Hepatocyte (in vitro differentiated cells): Measurements from ENCODE around the gene EIF4EBP3. TPM values are rescaled to one million over a fixed set of nuclear protein-coding genes. Genes with fewer than 3 reads are reported as not detected.

Experiments used
- DNase-seq: peaks from one replicate; pipeline ENCODE4 v3.0.0-alpha.2; 2016; ENCODE audit warnings: low spot score
- H2AFZ ChIP-seq: fragments of 200-600 bp; sonication (generic); 2 replicates; pipeline ENCODE4 v1.6.0; 2016; ENCODE audit warnings: antibody characterized with exemption, mild to moderate bottlenecking
- H3K27ac ChIP-seq: fragments of 200-600 bp; sonication (generic); 2 replicates; pipeline ENCODE4 v1.5.1; 2016; ENCODE audit warnings: mild to moderate bottlenecking
- H3K27me3 ChIP-seq: fragments of 200-600 bp; sonication (generic); 2 replicates; pipeline ENCODE4 v1.6.1; 2016
- H3K36me3 ChIP-seq: fragments of 200-600 bp; sonication (generic); replicated peaks from 2 replicates; pipeline ENCODE4 v1.5.1; 2016; ENCODE audit warnings: low read depth; ENCODE audit not compliant: insufficient read depth
- H3K4me1 ChIP-seq: fragments of 200-600 bp; sonication (generic); 2 replicates; pipeline ENCODE4 v1.5.1; 2016; ENCODE audit warnings: mild to moderate bottlenecking, moderate library complexity; ENCODE audit not compliant: insufficient read depth
- H3K4me2 ChIP-seq: fragments of 200-600 bp; sonication (generic); 2 replicates; pipeline ENCODE4 v1.6.0; 2016
- H3K4me3 ChIP-seq: fragments of 200-600 bp; sonication (generic); 2 replicates; pipeline ENCODE4 v1.5.1; 2016; ENCODE audit warnings: mild to moderate bottlenecking
- H3K79me2 ChIP-seq: fragments of 200-600 bp; sonication (generic); 2 replicates; pipeline ENCODE4 v1.6.0; 2017; ENCODE audit warnings: mild to moderate bottlenecking
- H3K9me2 ChIP-seq: fragments of 200-600 bp; sonication (generic); replicated peaks from 2 replicates; pipeline ENCODE4 v1.6.0; 2017; ENCODE audit warnings: mild to moderate bottlenecking; ENCODE audit not compliant: insufficient read depth
- H3K9me3 ChIP-seq: fragments of 200-600 bp; sonication (generic); 2 replicates; pipeline ENCODE4 v1.5.1; 2016; ENCODE audit warnings: low read depth, mild to moderate bottlenecking
- H4K20me1 ChIP-seq: fragments of 200-600 bp; sonication (generic); 2 replicates; pipeline ENCODE4 v1.6.0; 2016; ENCODE audit warnings: mild to moderate bottlenecking; ENCODE audit not compliant: insufficient read depth, poor library complexity, severe bottlenecking
- EZH2 ChIP-seq: fragments of 200-600 bp; sonication (generic); IDR thresholded peaks from 2 replicates; pipeline ENCODE4 v1.6.1; 2016; ENCODE audit warnings: antibody characterized with exemption, mild to moderate bottlenecking, borderline replicate concordance
- EZH2phosphoT487 ChIP-seq: fragments of 200-600 bp; sonication (generic); IDR thresholded peaks from one replicate; pipeline ENCODE4 v1.6.1; 2018; ENCODE audit warnings: antibody characterized with exemption, mild to moderate bottlenecking, low read depth, moderate library complexity; ENCODE audit not compliant: unreplicated experiment, severe bottlenecking
- WGBS: methylation state at CpG from one replicate; pipeline ENCODE4 v1.1.6; 2016; ENCODE audit warnings: low lambda C conversion rate; ENCODE audit errors: missing lambda C conversion rate; 5-methylcytosine and 5-hydroxymethylcytosine counted together
- polyA plus RNA-seq: library from polyadenylated mRNA; unstranded; fragments of >200 nt; fragmentation: Nextera tagmentation; extraction: Ambion mirVana; gene quantifications from 2 replicates; pipeline ENCODE4 v1.2.1, GENCODE V29; 2016
- total RNA-seq: library from RNA; depleted of rRNA; stranded (reverse); fragments of >200 nt; gene quantifications from 2 replicates; pipeline ENCODE4 v1.2.3, GENCODE V29; 2014
- TF ChIP-seq, protein P1 (sequence below): fragments of 200-600 bp; sonication (generic); IDR thresholded peaks from 2 replicates; pipeline ENCODE4 v1.5.1; 2016; ENCODE audit warnings: antibody characterized with exemption, mild to moderate bottlenecking; ENCODE audit not compliant: poor library complexity

Gene EIF4EBP3
- total and polyA plus RNA-seq, 2 experiments from 2014 or later, result 2.7 to 6.9 TPM

- no peak overlapping the region for H3K4me3 ChIP-seq
- H3K4me1 ChIP-seq, result peaks cover 9% of the 10 kb centered on the region
- no peak overlapping the region for H2AFZ ChIP-seq
- peaks cover 31% of the 10 kb centered on the region for H3K79me2 ChIP-seq
- no peaks in the 10 kb centered on the region for H3K27me3 ChIP-seq
- DNase-seq, result no peak
- H3K9me3 ChIP-seq, result no peaks in the 10 kb centered on the region
- 96% methylated on average over 5 of the region's 5 CpGs for WGBS
- no peaks in the 10 kb centered on the region for H4K20me1 ChIP-seq
- no peaks in the 10 kb centered on the region for H3K36me3 ChIP-seq
- TF ChIP-seq, protein P1, sequence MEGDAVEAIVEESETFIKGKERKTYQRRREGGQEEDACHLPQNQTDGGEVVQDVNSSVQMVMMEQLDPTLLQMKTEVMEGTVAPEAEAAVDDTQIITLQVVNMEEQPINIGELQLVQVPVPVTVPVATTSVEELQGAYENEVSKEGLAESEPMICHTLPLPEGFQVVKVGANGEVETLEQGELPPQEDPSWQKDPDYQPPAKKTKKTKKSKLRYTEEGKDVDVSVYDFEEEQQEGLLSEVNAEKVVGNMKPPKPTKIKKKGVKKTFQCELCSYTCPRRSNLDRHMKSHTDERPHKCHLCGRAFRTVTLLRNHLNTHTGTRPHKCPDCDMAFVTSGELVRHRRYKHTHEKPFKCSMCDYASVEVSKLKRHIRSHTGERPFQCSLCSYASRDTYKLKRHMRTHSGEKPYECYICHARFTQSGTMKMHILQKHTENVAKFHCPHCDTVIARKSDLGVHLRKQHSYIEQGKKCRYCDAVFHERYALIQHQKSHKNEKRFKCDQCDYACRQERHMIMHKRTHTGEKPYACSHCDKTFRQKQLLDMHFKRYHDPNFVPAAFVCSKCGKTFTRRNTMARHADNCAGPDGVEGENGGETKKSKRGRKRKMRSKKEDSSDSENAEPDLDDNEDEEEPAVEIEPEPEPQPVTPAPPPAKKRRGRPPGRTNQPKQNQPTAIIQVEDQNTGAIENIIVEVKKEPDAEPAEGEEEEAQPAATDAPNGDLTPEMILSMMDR, result no peak
- no peak for TF ChIP-seq EZH2
- no peaks in the 10 kb centered on the region for H3K9me2 ChIP-seq
- H3K4me2 ChIP-seq, result no peak overlapping the region
- H3K27ac ChIP-seq, result no peak overlapping the region
Measured at GRCh38 chr5:140566665-140567064, 19.2 kb downstream of the EIF4EBP3 start.

DNA sequence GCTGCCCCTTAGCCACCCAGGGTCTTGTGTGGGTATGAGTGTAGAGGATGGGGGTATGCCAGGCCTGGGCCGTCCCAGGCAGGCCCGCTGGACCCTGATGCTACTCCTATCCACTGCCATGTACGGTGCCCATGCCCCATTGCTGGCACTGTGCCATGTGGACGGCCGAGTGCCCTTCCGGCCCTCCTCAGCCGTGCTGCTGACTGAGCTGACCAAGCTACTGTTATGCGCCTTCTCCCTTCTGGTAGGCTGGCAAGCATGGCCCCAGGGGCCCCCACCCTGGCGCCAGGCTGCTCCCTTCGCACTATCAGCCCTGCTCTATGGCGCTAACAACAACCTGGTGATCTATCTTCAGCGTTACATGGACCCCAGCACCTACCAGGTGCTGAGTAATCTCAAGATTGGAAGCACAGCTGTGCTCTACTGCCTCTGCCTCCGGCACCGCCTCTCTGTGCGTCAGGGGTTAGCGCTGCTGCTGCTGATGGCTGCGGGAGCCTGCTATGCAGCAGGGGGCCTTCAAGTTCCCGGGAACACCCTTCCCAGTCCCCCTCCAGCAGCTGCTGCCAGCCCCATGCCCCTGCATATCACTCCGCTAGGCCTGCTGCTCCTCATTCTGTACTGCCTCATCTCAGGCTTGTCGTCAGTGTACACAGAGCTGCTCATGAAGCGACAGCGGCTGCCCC is 19.8 kb downstream of the EIF4EBP3 start:
- Histone ChIP-seq H3K4me1 (peaks cover 9% of the 10 kb centered on the region), H3K27ac (no peak overlapping the region), H3K27me3 (no peaks in the 10 kb centered on the region), H3K36me3 (no peaks in the 10 kb centered on the region), H4K20me1 (no peaks in the 10 kb centered on the region), H3K9me2 (no peaks in the 10 kb centered on the region), H3K79me2 (peaks cover 31% of the 10 kb centered on the region), H2AFZ (no peak overlapping the region), H3K4me2 (no peak overlapping the region), H3K9me3 (no peaks in the 10 kb centered on the region), H3K4me3 (no peak overlapping the region)
- TF ChIP-seq EZH2, result no peak
- 96% methylated on average over 22 of the region's 22 CpGs for WGBS
- DNase-seq, result peak; percentile 4

GRCh38 chr5:140567871-140568270 is 20.4 kb downstream of the EIF4EBP3 start:
- no peak overlapping the region for H3K4me2 ChIP-seq
- no peak for DNase-seq
- H3K9me2 ChIP-seq, result no peaks in the 10 kb centered on the region
- no peaks in the 10 kb centered on the region for H3K27me3 ChIP-seq
- 96% methylated on average over 13 of the region's 13 CpGs for WGBS
- H3K9me3 ChIP-seq, result no peaks in the 10 kb centered on the region
- no peak overlapping the region for H3K4me3 ChIP-seq
- no peaks in the 10 kb centered on the region for H3K36me3 ChIP-seq
- no peaks in the 10 kb centered on the region for H4K20me1 ChIP-seq
- no peak overlapping the region for H3K27ac ChIP-seq
- H3K79me2 ChIP-seq, result peaks cover 28% of the 10 kb centered on the region
- peaks cover 9% of the 10 kb centered on the region for H3K4me1 ChIP-seq
- no peak overlapping the region for H2AFZ ChIP-seq
- TF ChIP-seq, protein P1, result no peak
- TF ChIP-seq EZH2phosphoT487, result no peak
- no peak for TF ChIP-seq EZH2

DNA sequence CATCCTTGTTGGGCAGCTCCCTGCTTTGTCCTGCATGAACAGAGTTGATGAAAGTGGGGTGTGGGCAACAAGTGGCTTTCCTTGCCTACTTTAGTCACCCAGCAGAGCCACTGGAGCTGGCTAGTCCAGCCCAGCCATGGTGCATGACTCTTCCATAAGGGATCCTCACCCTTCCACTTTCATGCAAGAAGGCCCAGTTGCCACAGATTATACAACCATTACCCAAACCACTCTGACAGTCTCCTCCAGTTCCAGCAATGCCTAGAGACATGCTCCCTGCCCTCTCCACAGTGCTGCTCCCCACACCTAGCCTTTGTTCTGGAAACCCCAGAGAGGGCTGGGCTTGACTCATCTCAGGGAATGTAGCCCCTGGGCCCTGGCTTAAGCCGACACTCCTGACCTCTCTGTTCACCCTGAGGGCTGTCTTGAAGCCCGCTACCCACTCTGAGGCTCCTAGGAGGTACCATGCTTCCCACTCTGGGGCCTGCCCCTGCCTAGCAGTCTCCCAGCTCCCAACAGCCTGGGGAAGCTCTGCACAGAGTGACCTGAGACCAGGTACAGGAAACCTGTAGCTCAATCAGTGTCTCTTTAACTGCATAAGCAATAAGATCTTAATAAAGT is 21.1 kb downstream of the EIF4EBP3 start:
- no peaks in the 10 kb centered on the region for H3K36me3 ChIP-seq
- H3K9me3 ChIP-seq, result no peaks in the 10 kb centered on the region
- peaks cover 9% of the 10 kb centered on the region for H3K4me1 ChIP-seq
- no peak overlapping the region for H3K4me2 ChIP-seq
- no peaks in the 10 kb centered on the region for H4K20me1 ChIP-seq
- TF ChIP-seq, protein P1, result no peak
- TF ChIP-seq EZH2 (no peak), EZH2phosphoT487 (no peak)
- no peaks in the 10 kb centered on the region for H3K27me3 ChIP-seq
- no peak overlapping the region for H2AFZ ChIP-seq
- H3K27ac ChIP-seq, result no peak overlapping the region
- 87% methylated on average over 2 of the region's 2 CpGs for WGBS
- no peaks in the 10 kb centered on the region for H3K9me2 ChIP-seq
- H3K4me3 ChIP-seq, result no peak overlapping the region
- no peak for DNase-seq
- H3K79me2 ChIP-seq, result peaks cover 22% of the 10 kb centered on the region
